Fibroblast of villous mesenchyme (primary cell): ENCODE measurements around the gene LRRC8D. TPM values are rescaled to one million over a fixed set of nuclear protein-coding genes. Genes with fewer than 3 reads are reported as not detected.
"Not testable (repeated sequence)": the region's sequence is repeated elsewhere in the genome, so short reads cannot be mapped to it uniquely, and the experiment has no call there.

ENCODE experiments used
- DNase-seq: peaks from one replicate; pipeline ENCODE4 v3.0.0-alpha.2; 2010; ENCODE audit warnings: low read depth
- H3K4me3 ChIP-seq: 2 replicates; pipeline ENCODE4 v1.5.1; 2011; ENCODE audit warnings: low read depth, mild to moderate bottlenecking, low read length
- total RNA-seq: library from RNA; depleted of rRNA; stranded (reverse); fragments of >200 nt; gene quantifications from 2 replicates; pipeline ENCODE4 v1.2.3, GENCODE V29; 2012
- TF ChIP-seq, protein P1 (sequence below): IDR thresholded peaks from 2 replicates; pipeline ENCODE4 v1.5.1; 2012; ENCODE audit warnings: low read depth, mild to moderate bottlenecking, low read length; ENCODE audit not compliant: insufficient read depth

LRRC8D gene
- total RNA-seq = 26.7 and 58.7 TPM in 2 replicates

DNA sequence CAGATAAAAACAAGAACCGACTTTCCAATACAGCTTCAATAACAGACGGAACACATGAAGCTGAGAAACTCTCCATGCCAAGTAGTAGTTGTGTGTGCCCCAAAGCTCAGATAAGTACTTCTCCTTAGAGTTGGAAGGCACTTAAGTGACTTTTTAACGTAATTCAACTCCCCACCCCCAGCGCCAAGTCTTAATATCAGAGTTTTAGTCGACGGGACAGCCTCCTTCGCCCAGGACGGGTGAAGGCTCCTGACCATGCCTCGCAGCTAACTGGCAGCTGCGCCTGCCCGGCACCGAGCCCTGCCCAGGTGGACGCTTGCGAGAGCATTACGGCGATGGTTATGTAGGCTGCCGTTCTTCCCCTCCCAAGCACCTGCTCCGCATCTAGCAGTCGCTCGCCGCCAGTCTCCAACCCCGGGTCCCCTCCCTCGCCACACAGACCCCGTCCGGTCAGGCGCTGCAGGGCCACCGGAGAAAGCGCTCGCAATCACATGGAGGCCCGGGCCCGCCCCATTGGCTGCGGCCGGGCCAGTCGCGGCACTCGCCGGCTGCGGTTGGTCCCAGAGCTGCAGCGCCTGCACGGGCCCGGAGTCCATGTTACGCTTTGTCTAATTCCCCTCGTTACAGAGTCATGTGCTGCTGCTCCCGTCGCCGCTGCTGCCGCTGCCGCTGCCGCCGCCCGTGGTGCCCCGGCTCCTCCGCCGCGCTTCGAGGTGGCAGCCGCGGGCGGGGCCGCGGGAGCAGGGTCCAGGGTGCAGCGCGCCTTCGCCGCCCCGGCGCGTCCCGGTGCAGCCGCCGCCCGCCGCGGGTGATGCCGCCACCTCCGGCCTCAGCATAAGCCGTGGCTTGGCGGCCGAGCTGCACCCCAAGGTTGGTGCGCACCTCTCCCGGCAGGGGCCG lies at the start of gene LRRC8D:
TSS of gene LRRC8D (plus strand) at position 611 of the 900 bp plus-strand sequence. CDS start 112,037 bp downstream, outside the sequence.
- TF ChIP-seq, protein P1, sequence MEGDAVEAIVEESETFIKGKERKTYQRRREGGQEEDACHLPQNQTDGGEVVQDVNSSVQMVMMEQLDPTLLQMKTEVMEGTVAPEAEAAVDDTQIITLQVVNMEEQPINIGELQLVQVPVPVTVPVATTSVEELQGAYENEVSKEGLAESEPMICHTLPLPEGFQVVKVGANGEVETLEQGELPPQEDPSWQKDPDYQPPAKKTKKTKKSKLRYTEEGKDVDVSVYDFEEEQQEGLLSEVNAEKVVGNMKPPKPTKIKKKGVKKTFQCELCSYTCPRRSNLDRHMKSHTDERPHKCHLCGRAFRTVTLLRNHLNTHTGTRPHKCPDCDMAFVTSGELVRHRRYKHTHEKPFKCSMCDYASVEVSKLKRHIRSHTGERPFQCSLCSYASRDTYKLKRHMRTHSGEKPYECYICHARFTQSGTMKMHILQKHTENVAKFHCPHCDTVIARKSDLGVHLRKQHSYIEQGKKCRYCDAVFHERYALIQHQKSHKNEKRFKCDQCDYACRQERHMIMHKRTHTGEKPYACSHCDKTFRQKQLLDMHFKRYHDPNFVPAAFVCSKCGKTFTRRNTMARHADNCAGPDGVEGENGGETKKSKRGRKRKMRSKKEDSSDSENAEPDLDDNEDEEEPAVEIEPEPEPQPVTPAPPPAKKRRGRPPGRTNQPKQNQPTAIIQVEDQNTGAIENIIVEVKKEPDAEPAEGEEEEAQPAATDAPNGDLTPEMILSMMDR = no peak
- peak within 1 kb of the TSS; percentile 79 for H3K4me3 ChIP-seq
- DNase-seq = peak; percentile 76

DNA sequence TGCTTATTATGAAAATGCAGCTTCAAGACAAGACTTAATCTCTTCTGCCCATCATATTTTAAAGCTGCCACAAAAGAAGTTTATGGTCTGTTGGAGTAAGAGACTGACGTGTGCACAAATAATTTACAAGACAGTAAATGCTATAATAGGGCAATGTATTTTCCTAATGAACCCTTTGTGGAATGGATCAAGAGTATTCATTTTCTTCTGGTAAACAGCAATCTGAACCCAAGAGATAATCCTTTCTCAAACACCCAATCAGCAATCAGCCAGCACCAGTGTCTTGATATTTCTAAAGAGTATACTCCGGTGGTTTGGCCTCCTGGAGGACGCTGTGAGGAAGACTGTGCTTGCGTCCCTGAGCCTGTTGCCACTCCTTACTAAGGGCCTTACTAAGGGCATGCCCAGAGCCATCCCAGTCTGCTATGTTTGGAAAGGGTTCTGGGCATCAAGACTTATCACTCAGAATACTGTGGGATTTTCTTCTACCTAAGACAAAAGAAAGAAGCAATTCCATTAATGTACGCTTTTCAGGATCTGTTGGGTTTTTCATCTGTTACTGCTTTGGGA lies 48.8 kb upstream of the LRRC8D start:
- DNase-seq = no peak
- H3K4me3 ChIP-seq = no peak overlapping the region
- TF ChIP-seq, protein P1 = no peak

- DNase-seq, H3K4me3 ChIP-seq: not testable (repeated sequence)
Observed at GRCh38 chr1:89776104-89776503, 44.7 kb upstream of the LRRC8D start.

DNA sequence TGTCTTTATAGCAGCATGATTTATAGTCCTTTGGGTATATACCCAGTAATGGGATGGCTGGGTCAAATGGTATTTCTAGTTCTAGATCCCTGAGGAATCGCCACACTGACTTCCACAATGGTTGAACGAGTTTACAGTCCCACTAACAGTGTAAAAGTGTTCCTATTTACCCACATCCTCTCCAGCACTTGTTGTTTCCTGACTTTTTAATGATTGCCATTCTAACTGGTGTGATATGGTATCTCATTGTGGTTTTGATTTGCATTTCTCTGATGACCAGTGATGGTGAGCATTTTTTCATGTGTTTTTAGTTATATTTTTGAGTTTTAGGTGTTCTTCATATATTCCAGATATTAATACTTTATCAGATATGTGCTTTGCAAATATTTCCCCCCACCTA lies 43.6 kb upstream of the LRRC8D start:
- DNase-seq, H3K4me3 ChIP-seq: not testable (repeated sequence)

DNA sequence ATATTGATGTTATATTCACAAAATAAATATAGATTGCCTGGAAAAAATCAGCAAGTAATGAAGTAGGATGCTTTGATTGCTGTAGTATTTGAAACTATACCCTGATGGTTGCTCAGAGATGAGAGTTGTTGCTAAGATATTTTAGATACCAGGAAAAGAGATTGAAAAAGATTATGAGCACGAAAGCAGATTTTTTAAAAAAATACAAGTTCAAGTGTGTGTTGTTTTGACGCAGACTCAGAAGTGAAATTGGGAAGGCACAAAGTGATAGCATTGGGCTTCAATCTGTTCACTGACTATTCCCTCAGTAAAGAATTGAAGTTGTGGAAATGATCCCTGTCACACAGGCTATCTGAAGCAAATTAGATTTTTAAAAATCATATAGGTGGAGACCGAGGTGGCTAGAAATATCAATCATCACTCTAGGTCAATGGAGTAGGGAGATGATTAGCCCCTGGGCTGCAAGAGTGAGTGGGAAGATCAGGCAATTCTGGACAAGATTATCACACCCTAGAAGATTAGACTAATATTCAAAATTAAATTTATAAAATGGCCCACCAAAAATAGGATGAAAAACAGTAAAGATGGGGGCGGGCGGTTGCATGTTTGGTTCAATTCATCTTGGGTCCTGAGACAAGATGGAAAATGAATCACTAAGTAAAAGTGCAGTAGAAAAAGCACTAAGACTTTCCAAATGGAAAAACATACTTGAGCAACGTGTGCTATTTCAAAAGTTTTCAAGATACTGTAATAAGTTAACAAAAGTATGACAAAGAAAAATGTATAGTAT lies 41.5 kb upstream of the LRRC8D start:
- DNase-seq = no peak
- TF ChIP-seq, protein P1 = no peak
- no peak overlapping the region for H3K4me3 ChIP-seq

DNA sequence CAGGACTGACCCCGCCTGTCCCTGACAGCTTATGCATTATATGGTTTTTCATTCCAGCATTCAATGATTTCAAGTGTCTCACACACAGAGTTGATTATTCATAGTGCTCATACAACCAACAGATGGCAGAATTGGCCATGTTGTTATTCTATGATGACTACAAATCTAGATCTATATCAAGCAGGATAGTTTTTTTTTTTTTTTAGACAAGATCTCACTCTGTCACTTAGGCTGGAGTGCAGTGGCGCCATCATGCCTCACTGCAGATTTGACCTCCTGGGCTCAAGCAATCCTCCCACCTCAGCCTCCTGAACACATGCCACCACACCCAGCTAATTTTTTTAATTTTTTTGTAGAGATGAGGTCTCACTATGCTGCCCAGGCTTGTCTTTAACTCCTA lies 40.1 kb upstream of the LRRC8D start:
- H3K4me3 ChIP-seq = no peak overlapping the region
- peak; percentile 45 for DNase-seq
- TF ChIP-seq, protein P1 = peak; percentile 36

- no peak overlapping the region for H3K4me3 ChIP-seq
- TF ChIP-seq, protein P1 = no peak
- DNase-seq = no peak
Observed at GRCh38 chr1:89781494-89782126, 39.2 kb upstream of the LRRC8D start.
